ENCODE measurements around the gene ADNP. TPM values are rescaled to one million over a fixed set of nuclear protein-coding genes. Genes with fewer than 3 reads are reported as not detected.

Gene ADNP
- polyA plus RNA-seq, 1 donor from 2014 or later: 78.5 TPM

- Histone ChIP-seq H4K20me1 (ENCODE audit: insufficient read depth) (no peaks in the 10 kb centered on the region), H2AFZ (ENCODE audit: low read depth, low read length) (no peak overlapping the region), H3K9me3 (ENCODE audit: low read length) (no peaks in the 10 kb centered on the region), H3K79me2 (replicated peaks; ENCODE audit: insufficient read depth, low read length) (peaks cover 57% of the 10 kb centered on the region), H3K4me2 (ENCODE audit: low read length) (no peak overlapping the region), H3K27me3 (ENCODE audit: insufficient read depth, low read depth, low read length) (no peaks in the 10 kb centered on the region), H3F3A (ENCODE audit: insufficient read depth, low read length, poor library complexity, severe bottlenecking) (no peaks in the 10 kb centered on the region), H3K36me3 (ENCODE audit: insufficient read depth, low read length) (peaks cover 4% of the 10 kb centered on the region), H3K9me2 (ENCODE audit: insufficient read depth, low read length) (no peaks in the 10 kb centered on the region), H3K9ac (ENCODE audit: low read length) (no peak overlapping the region), H3K27ac (ENCODE audit: low read length) (no peak overlapping the region), H3K4me3 (ENCODE audit: low read length) (no peak overlapping the region)
- TF ChIP-seq CTCF (IDR thresholded peaks at IDR 0.05; ENCODE audit: poor library complexity, severe bottlenecking) (no peak), SMC3 (conservative IDR thresholded peaks at IDR 0.05; ENCODE audit: poor library complexity) (no peak), EP300 (conservative IDR thresholded peaks at IDR 0.05; ENCODE audit: poor library complexity, severe bottlenecking) (no peak), EZH2 (IDR thresholded peaks at IDR 0.05; ENCODE audit: borderline replicate concordance, insufficient read depth, low read length, poor library complexity, severe bottlenecking) (no peak), POLR2AphosphoS5 (IDR thresholded peaks at IDR 0.05) (no peak), RAD21 (conservative IDR thresholded peaks at IDR 0.05) (no peak), TAF1 (IDR thresholded peaks at IDR 0.05; ENCODE audit: low read depth) (no peak)
- TF ChIP-seq, protein P1, sequence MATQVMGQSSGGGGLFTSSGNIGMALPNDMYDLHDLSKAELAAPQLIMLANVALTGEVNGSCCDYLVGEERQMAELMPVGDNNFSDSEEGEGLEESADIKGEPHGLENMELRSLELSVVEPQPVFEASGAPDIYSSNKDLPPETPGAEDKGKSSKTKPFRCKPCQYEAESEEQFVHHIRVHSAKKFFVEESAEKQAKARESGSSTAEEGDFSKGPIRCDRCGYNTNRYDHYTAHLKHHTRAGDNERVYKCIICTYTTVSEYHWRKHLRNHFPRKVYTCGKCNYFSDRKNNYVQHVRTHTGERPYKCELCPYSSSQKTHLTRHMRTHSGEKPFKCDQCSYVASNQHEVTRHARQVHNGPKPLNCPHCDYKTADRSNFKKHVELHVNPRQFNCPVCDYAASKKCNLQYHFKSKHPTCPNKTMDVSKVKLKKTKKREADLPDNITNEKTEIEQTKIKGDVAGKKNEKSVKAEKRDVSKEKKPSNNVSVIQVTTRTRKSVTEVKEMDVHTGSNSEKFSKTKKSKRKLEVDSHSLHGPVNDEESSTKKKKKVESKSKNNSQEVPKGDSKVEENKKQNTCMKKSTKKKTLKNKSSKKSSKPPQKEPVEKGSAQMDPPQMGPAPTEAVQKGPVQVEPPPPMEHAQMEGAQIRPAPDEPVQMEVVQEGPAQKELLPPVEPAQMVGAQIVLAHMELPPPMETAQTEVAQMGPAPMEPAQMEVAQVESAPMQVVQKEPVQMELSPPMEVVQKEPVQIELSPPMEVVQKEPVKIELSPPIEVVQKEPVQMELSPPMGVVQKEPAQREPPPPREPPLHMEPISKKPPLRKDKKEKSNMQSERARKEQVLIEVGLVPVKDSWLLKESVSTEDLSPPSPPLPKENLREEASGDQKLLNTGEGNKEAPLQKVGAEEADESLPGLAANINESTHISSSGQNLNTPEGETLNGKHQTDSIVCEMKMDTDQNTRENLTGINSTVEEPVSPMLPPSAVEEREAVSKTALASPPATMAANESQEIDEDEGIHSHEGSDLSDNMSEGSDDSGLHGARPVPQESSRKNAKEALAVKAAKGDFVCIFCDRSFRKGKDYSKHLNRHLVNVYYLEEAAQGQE (IDR thresholded peaks at IDR 0.05; ENCODE audit: borderline replicate concordance): no peak
Observed at GRCh38 chr20:50953821-50954220, 22.6 kb upstream of the ADNP start.

DNA sequence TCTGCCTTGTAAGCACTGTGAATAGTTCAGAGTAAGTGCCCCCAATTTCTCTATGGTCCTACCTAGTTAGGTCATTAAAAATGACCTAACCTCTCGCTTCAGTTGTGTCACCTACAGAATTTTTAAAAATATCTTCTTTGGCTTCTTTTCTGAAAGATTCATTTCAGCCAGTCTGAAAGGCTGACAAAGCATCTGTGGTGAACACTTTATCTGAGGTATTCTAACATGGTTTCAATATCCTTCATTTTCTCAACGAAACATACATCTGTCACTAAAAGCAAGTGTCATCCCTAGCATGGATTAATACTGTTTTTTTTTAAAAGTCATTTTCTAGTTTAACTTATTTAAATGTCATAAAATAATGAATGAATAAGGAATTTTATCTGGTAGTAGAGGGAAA is 22.0 kb upstream of the ADNP start:
- H3K4me3 ChIP-seq (ENCODE audit: low read length): no peak overlapping the region
- H3K4me2 ChIP-seq (ENCODE audit: low read length): no peak overlapping the region
- H3F3A ChIP-seq (ENCODE audit: insufficient read depth, low read length, poor library complexity, severe bottlenecking): no peaks in the 10 kb centered on the region
- H3K9me2 ChIP-seq (ENCODE audit: insufficient read depth, low read length): no peaks in the 10 kb centered on the region
- H3K36me3 ChIP-seq (ENCODE audit: insufficient read depth, low read length): peaks cover 4% of the 10 kb centered on the region
- H4K20me1 ChIP-seq (ENCODE audit: insufficient read depth): no peaks in the 10 kb centered on the region
- H2AFZ ChIP-seq (ENCODE audit: low read depth, low read length): no peak overlapping the region
- peaks cover 55% of the 10 kb centered on the region for H3K79me2 ChIP-seq (replicated peaks; ENCODE audit: insufficient read depth, low read length)
- H3K9me3 ChIP-seq (ENCODE audit: low read length): no peaks in the 10 kb centered on the region
- no peak overlapping the region for H3K9ac ChIP-seq (ENCODE audit: low read length)
- H3K27me3 ChIP-seq (ENCODE audit: insufficient read depth, low read depth, low read length): no peaks in the 10 kb centered on the region
- no peak for TF ChIP-seq MXI1 (conservative IDR thresholded peaks at IDR 0.05; ENCODE audit: poor library complexity, severe bottlenecking)
- no peak for TF ChIP-seq EP300 (conservative IDR thresholded peaks at IDR 0.05; ENCODE audit: poor library complexity, severe bottlenecking)
- TF ChIP-seq, protein P1 (IDR thresholded peaks at IDR 0.05; ENCODE audit: borderline replicate concordance): no peak
- TF ChIP-seq CTCF (IDR thresholded peaks at IDR 0.05; ENCODE audit: poor library complexity, severe bottlenecking): no peak
- no peak for TF ChIP-seq EZH2 (IDR thresholded peaks at IDR 0.05; ENCODE audit: borderline replicate concordance, insufficient read depth, low read length, poor library complexity, severe bottlenecking)
- no peak for TF ChIP-seq POLR2AphosphoS5 (IDR thresholded peaks at IDR 0.05)
- no peak for TF ChIP-seq TAF1 (IDR thresholded peaks at IDR 0.05; ENCODE audit: low read depth)
- no peak for TF ChIP-seq SMC3 (conservative IDR thresholded peaks at IDR 0.05; ENCODE audit: poor library complexity)
- no peak for TF ChIP-seq RAD21 (conservative IDR thresholded peaks at IDR 0.05)
- H3K27ac ChIP-seq (ENCODE audit: low read length): no peak overlapping the region

Measured in neural cell (in vitro differentiated cells).